Coronary artery (tissue), 2 donors: Measurements from ENCODE around the gene KCNMA1.

ENCODE experiments used
- DNase-seq: peaks from one replicate; pipeline ENCODE4 v3.0.0-alpha.2; 2017; ENCODE audit warnings: low spot score
- H3K27ac ChIP-seq, 2 donors: fragments of 200-600 bp; sonication (generic); one replicate each; pipeline ENCODE4 v1.5.1; 2016 to 2019
- H3K4me3 ChIP-seq: fragments of 200-600 bp; sonication (generic); 2 replicates; pipeline ENCODE4 v1.5.1; 2016; ENCODE audit warnings: mild to moderate bottlenecking, moderate library complexity
- CTCF ChIP-seq: fragments of 200-600 bp; sonication (generic); IDR thresholded peaks from one replicate; pipeline ENCODE4 v1.5.1; 2019; ENCODE audit warnings: antibody characterized with exemption

KCNMA1 gene

GRCh38 chr10:77633376-77633775, 4.2 kb downstream of the KCNMA1 start:
- no peak for TF ChIP-seq CTCF
- Histone ChIP-seq H3K4me3 (no peak overlapping the region), H3K27ac (peak overlapping the region in 1 of 2 donors; percentile 93)
- DNase-seq, result peak; percentile 52

GRCh38 chr10:77631241-77631640, 6.4 kb downstream of the KCNMA1 start:
- H3K27ac ChIP-seq, result peak overlapping the region; percentile 8 to 73
- H3K4me3 ChIP-seq, result peak overlapping the region; percentile 6
- DNase-seq, result peak; percentile 84
- no peak for TF ChIP-seq CTCF

GRCh38 chr10:77630507-77630848, 7.1 kb downstream of the KCNMA1 start:
- TF ChIP-seq CTCF, result no peak
- Histone ChIP-seq H3K4me3 (peak overlapping the region; percentile 41), H3K27ac (peak overlapping the region; percentile 17 to 76)
- peak; percentile 57 for DNase-seq

GRCh38 chr10:77629775-77630506, 7.7 kb downstream of the KCNMA1 start:
- peak; percentile 71 for DNase-seq
- Histone ChIP-seq H3K27ac (peak overlapping the region; percentile 17 to 76), H3K4me3 (peak overlapping the region; percentile 41)
- TF ChIP-seq CTCF, result no peak

- Histone ChIP-seq H3K4me3 (peak overlapping the region; percentile 41), H3K27ac (peak overlapping the region in 1 of 2 donors; percentile 76)
- no peak for TF ChIP-seq CTCF
- DNase-seq, result peak; percentile 7
Measured at GRCh38 chr10:77628906-77629730, 8.5 kb downstream of the KCNMA1 start.

- no peak for DNase-seq
- no peak overlapping the region for H3K4me3 ChIP-seq
- no peak for TF ChIP-seq CTCF
- H3K27ac ChIP-seq, result peak overlapping the region in 1 of 2 donors; percentile 24
Measured at GRCh38 chr10:77626266-77626935, 11.2 kb downstream of the KCNMA1 start.
